ENCODE data around the gene TRAK2.

- no peak for TF ChIP-seq CTCF (conservative IDR thresholded peaks at IDR 0.05)
- no peak for TF ChIP-seq EZH2 (IDR thresholded peaks at IDR 0.05; ENCODE audit: low read depth)
Measured at GRCh38 chr2:201378496-201379397, 72.5 kb downstream of the TRAK2 start.

Measured in PC-9 (cell line).